Measurements from ENCODE around the gene NOS1. TPM values are rescaled to one million over a fixed set of nuclear protein-coding genes. Genes with fewer than 3 reads are reported as not detected.
"Not testable (repeated sequence)": the region's sequence is repeated elsewhere in the genome, so short reads cannot be mapped to it uniquely, and the experiment has no call there.

The NOS1 gene
- 0.01 TPM for polyA plus RNA-seq (2013, experiment 1 of 2; ENCODE audit: insufficient read length)
- 0.04 TPM for polyA plus RNA-seq (2013, experiment 2 of 2; ENCODE audit: insufficient read length)

GRCh38 chr12:117361347-117361751 is at the start of gene NOS1:
NOS1 (minus strand) TSS chr12:117361626; CDS start chr12:117331069, 30,557 bp downstream.
- no peak for DNase-seq

- DNase-seq, result no peak
Observed at GRCh38 chr12:117409286-117409685, 47.9 kb upstream of the NOS1 start.

DNA sequence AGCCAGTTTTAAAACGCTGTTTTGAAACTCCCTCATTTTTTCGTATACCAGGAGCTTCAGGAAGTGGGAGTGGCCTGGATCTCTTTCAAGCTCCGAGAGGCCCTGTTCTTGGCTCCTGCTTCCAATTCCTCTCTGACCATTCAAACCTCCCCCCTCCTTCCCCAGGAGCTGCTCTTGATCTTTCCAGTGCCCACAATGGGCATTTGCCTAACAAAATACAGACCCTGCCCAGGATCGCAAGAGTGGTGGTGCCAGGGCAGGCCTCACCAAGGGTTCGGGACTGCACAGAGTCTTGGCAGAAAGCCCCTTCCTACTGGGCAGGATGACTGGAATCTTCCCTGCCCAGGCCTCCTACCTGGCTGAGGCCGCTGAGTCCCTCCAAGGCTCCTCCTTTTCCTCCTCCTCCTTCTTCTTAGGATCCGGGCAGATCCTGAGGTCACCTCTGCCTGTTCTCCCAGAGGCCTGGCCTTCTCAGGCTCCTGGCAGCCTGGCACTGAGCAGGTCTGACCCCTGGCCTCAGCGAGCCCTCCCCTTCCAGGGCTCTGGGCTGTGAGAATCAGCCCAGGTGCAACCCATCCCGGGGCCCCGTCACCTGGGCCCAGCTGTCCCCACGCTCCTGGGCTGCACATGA is 46.9 kb upstream of the NOS1 start:
- peak; percentile 45 for DNase-seq

DNA sequence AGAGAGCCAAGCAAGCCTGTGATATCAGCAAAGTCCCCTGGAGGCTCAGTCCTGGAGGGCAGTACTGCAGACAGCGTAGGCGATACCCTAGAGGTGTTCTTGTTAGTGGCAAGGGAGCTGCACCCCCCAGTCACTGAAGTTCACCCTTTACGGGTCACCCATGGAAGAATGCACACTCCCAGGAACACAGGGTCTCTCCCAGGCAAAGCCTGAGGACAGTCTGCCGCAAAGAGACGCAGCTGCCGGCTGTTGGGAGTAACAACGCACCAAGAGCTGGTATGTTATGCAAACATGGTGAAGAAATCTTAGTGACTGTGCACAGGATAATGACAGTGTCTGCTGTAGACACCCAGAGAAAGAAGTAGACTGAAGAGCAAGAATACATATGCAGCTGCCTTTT is 43.5 kb upstream of the NOS1 start:
- no peak for DNase-seq

DNA sequence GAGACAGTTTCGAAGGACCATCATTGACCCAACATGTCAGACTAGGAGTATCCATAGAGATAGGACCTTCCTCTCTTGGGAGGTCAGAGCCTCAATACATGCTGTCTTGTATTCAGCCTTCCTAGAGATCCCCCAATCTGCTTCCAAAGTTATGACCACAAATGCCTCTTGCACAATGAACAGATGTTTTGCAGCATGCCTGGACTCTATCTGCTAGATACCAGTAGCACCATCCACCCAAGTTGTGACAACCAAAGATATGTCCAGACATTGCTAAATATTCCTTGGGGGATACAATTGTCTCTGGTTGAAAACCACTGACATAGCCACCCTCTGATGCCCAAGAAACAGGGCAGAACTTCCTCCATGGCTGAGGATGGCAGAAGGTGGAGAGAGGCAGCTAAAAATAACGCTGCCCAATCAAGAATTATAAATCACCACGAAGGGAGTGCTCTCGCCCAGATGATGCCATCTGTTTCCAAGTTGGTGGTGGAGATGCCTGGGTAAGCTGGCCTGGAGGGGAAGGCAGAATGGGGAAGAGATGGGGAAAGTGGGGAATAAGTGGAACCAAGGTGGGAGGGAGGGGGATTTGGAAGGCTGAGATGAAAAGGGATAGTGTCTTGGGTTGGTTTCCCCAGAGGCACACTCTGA is 42.9 kb upstream of the NOS1 start:
- no peak for DNase-seq

DNA sequence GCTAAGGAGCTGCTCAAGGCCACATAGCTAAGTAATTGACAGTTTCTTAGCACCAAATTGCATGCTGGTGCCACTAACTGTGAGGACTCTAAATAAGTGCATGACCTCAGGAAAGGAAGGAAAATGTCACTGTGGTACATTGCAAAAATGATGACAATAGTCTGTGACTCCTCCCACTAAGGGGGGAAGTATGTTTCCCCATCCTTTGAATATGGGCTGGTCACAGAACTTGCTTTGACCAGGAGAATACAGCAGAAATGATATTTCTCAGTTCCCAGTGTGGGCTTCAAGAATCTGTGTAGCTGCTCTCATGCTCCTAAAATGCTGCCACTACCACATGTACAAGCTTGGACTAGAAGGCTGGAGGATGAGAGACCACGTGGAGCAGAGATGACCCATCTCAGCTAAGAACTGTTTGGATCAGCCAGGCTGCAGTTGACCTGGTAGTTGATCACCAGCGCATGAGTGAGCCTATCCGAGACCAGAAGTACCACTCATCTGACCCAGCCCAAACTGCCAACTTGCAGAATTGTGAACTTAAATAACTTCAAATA is 42.2 kb upstream of the NOS1 start:
- DNase-seq, result no peak

DNA sequence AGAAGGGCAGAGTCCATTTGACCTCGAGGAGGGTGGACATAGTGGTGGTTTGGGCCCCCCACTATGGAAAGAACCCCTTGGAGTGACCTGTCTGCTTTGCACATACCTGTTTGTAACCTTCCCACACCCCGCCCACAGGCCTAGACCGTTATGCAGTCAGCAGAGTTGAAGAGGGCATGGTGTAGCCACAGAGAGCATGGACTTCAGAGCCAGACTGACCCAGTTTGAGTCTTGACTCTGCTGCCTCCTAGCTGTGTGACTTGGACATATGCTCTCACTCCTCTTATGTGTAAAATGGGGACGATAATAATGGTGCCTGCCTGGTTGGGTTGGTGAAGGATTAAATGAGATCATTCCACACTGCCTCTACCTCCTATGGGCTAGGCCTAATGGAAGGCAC is 40.9 kb upstream of the NOS1 start:
- DNase-seq, result no peak

- no peak for DNase-seq
Observed at GRCh38 chr12:117400912-117401311, 39.5 kb upstream of the NOS1 start.

GRCh38 chr12:117398482-117398881 is 37.1 kb upstream of the NOS1 start:
- DNase-seq, result not testable (repeated sequence)

DNA sequence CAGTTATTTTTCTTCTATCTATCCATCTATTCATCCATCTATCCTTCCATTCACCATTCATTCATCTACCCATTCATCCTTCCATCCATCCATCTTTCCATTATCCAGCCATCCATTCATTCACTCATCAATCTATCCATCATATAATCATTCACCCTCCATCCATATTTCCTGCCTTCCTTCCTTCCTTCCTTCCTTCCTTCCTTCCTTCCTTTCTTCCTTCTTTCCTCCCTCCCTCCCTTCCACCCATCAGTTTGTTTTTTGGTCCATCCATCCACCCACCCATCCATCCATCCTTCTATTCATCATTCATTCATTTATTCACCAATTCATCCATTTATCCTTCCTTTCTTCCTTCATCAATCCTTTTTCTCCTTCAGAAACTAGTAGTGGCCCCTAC is 34.3 kb upstream of the NOS1 start:
- DNase-seq, result no peak

DNA sequence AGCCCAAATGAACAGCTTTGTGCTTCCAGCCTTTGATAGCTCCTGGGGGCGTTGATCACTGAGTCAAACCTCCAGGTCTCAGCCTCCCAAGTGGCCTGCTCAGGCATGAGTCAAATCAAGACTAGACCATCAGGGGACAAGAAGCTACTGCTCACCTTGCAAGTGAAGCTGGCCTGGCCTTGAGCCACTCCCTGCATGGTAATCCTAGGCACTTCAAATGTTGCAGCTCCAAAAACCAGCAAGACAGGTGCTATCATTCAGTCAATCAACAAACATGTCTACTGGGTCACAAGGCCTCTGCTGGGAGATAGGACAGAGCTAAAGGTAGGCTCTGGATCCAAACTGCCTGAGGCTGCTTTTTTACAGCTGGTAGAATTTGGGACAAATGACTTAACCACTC is 33.1 kb upstream of the NOS1 start:
- no peak for DNase-seq

- no peak for DNase-seq
Observed at GRCh38 chr12:117393656-117394055, 32.2 kb upstream of the NOS1 start.

GRCh38 chr12:117390866-117391265 is 29.4 kb upstream of the NOS1 start:
- no peak for DNase-seq

- no peak for DNase-seq
Observed at GRCh38 chr12:117388951-117389446, 27.6 kb upstream of the NOS1 start.

DNA sequence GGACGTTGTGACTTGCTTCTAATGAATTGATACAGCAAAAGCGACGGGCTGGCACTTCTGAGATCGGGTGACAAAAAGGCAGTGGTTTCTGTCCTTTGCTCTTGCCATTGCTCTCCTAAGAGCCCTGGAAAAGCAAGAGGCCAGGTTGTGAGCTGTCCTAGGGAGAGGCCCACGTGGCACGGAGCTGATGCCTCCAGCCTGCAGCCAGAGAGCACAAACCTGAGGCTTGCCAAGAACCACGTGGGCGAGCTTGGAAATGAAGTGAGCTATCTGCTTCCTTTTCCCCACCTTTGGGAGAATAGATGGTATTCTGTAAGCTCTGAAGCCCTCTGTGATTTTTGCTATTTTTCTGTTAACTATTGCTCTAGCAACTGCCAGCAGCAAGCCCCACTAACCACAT is 26.4 kb upstream of the NOS1 start:
- DNase-seq, result no peak

GRCh38 chr12:117384735-117385134 is 23.3 kb upstream of the NOS1 start:
- DNase-seq, result no peak

GRCh38 chr12:117380083-117380482 is 18.7 kb upstream of the NOS1 start:
- no peak for DNase-seq

GRCh38 chr12:117377758-117378157 is 16.3 kb upstream of the NOS1 start:
- no peak for DNase-seq

GRCh38 chr12:117370588-117370987 is 9.2 kb upstream of the NOS1 start:
- DNase-seq, result no peak

GRCh38 chr12:117370000-117370399 is 8.6 kb upstream of the NOS1 start:
- DNase-seq, result not testable (repeated sequence)

DNA sequence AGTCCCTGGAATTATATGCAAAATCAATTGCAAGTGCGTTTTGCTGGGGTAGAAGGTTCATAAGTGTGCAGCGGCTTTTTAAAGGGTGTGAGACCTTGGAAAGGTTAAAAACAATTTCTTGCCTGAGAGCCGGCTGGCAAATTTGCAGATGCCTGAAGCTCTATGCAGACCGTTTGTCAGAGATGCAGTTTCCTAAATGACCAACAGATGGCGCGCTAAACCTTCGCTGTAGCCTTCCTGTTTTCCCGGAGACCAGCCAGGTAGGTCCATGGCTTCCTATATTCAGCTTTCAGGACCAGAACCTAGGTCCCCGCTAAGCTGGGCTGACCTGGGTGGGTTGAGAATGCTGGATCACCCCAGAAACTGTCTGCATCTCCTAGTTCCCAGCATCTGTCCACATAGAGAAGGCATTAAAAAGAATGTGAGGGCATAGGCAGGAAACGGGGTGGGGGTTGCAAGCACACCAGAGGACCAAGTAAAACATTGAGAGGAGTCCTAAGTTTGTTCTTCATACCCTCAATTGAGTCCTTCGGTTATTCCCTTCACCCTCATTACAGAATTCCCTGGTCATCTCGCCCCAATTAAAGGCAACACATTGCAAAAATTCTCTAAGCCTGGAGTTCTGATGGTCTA is 5.7 kb upstream of the NOS1 start:
- DNase-seq, result peak; percentile 67

- no peak for DNase-seq
Observed at GRCh38 chr12:117365049-117365616, 3.7 kb upstream of the NOS1 start.

DNA sequence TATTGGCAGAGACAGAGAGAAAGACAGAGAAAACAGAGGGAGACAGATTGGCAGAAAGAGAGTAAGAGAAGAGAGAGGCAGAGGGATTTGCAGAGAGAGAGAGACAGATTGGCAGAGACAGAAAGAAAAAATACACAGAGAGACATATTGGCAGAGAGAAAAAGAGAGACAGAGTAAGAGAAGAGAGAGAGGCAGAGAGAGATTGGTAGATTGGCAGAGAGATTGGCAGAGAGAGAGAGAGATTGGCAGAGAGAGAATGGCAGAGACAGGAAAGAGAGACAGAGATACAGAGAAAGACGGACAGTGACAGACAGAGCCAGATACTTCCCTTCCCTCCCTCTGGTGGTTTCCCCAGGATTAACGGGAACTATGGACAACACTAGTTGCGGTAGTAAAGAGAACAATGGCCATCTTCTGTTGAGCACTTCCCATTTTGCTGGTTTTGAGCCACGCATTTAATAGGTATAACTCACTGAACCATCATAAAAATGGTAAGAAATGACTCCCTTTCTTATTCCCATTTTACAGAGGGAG is 2.6 kb upstream of the NOS1 start:
- DNase-seq, result no peak
